SW480 (cell line): Measurements from ENCODE around the gene NR2F1.
A peak's percentile ranks its signal among the peaks of the same experiment; 100 is the strongest.
"Not testable (repeated sequence)": the region's sequence is repeated elsewhere in the genome, so short reads cannot be mapped to it uniquely, and the experiment has no call there.

Experiments
- DNase-seq: peaks from one replicate; pipeline ENCODE4 v3.0.0-alpha.2; 2016; ENCODE audit warnings: low spot score

Gene NR2F1

DNA sequence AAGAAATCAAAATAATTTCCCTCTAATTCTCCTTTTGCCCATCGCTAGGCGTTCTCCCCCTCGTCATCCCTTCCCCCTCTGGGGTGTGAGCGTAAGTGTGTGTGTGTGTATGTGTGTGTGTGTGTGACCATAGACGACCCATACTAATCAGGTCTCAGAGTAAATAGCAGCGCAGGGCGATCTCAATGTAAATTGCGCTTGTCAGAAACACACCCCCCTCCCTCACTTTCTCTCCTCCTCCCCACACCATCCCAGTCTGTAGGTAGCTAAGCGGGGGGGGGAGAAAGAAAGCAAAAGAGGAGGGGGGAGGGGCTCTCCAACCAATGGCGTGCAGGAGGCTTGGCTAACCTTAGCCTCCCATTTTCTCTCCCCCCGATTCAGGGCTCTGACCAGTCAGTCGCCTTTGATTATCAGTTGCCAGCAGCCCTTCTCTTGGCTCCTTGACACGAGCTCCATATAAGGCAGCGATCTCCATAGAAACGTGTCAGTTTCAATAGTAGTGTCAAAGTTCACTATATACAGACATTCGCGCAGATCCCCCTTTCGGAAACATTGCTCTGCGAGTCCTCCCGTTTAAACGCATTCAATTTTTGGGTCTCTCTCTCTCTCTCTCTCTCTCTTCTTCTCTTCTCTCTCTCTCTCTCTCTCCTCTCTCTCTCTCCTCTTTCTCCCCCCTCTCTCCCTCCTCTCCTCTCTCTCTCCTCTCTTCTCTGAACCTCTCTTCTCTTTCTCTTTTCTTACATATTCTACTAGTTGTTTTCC lies at the start of gene NR2F1:
Gene NR2F1 (plus strand): TSS at position 546 of the 762 bp plus-strand sequence. CDS start 1,802 bp downstream, outside the sequence.
- DNase-seq = peak; percentile 87

DNA sequence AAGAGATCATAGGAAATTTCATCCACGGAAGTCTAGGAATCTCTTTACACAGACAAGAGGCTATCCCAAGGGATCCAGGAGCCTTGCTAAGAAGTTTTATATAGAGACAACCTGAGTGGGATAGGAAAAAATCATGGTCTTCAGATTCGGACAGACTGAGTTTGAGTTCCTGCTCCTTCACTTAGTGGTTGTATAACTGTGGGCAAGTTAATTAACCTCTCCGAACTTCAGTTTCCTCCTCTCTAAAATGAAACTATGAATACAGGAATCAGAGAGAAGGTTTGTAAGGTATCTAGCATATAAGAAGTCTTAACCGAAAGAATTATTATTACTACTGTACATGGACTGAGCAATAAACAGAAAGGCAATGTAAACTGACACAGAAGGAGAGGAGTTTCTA lies 37.1 kb upstream of the NR2F1 start:
- no peak for DNase-seq

DNA sequence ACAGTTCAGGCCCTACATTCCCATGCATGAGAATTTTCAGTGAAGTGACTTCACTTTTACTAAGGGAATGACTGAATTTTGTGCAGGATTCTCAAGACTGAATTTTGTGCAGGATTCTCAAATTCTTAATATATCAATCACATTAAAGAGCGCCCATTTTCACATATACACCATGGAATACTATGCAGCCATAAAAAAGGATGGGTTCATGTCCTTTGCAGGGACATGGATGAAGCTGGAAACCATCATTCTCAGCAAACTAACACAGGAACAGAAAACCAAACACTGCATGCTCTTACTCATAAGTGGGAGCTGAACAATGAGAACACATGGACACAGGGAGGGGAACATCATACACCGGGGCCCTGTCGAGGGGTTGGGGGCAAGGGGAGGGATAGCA lies 33.4 kb upstream of the NR2F1 start:
- not testable (repeated sequence) for DNase-seq

GRCh38 chr5:93557021-93557604 lies 25.9 kb upstream of the NR2F1 start:
- no peak for DNase-seq

GRCh38 chr5:93566091-93566490 lies 16.9 kb upstream of the NR2F1 start:
- no peak for DNase-seq

DNA sequence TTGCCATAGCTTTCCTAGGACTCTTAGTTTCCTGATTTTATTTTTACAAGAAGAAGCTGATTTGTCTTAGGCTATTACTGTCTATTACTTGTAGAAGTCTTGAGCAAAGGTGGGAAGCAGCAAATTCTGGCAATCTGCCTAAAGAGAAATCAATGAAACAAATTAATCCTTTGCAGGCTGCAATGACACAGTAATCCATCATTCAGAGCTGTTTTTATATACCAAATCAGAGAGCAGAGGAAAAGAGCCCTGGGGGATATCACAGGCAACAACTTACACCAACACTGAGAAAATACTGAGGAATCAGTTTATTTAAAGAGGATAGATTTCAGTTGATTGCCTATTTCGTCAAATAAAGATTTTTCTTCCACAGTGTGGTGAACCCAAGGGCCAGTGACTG lies 15.6 kb upstream of the NR2F1 start:
- DNase-seq = no peak

DNA sequence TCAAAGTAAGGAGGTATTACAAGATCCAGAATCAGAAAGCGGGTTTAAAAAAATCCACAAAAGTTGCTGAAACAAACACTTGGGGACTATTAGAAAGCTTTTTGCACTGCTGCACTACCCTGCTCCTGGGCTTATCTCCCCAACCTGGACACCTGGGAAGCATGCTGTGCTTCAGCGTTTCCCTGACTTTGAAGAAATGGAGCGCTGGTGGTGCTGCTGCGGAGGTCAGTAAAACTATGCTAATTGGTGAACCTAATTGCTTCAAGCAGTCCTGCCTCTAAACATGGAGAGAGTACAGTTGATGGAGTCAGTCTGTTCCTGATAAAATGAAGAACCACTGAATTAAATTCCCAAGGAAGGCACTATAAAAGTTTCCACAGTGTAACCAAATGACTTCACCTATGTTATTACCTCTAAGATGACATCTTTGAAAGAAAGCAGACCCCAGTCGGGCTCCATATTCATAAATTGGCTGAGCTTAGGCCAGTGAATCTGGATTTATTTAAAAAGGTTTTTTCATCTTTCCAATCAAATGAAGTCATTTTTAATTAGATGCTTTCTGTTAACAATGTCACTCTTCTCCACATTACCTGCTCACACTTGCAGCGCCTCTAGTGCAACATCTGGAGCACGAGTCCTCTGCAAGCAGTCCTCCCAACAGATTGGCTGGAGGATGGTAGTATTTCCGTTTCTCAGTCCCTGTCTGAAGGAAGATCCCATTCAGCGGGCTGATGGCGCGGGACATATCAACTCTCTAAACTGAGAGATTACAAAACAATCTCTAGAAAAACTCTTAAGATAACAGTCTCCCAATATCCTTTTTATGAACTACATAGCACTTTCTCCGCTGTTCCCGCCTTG lies 13.5 kb upstream of the NR2F1 start:
- DNase-seq = no peak

- DNase-seq = no peak
These were observed 12.5 kb upstream of the NR2F1 start for GRCh38 chr5:93570294-93571113.

DNA sequence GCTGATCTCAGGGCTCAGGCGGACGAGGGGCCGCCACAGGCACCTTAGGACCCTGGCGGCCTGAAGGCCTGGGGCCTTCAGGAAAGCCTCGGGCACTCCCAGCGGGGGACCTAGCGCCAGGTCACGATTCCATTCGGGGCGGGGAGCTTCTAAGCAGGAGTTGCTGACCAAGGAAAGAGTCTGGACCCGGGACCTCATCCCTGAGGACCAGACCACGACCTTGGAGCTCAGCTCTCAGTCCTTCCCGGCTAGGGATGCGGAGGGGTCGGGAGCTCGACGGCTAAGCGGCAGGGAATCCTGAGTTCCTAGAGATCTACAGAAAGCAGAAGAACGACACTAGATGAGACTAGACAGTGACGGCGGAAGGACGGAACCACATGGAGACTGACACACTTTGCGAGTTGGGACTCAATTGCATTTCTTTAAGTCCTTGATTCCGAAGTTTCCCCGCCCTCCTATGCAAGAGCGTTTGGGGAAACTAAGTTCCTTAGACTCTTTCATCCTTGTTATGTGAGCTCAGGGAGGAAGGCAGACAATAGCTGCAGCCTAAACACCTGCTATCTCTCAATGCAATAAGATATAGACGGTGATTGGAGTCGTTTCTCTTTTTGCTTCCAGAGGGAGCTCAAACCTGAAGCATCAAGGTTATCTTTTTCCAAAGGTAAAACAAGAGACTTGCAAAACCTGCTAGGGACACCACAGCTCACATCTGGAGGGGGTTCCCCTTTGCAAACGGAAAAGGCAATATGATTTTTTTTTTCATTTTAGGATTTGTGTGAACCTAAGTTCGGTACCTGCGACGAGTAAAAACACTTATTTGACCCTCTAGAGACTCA lies 11.7 kb upstream of the NR2F1 start:
- DNase-seq = no peak

DNA sequence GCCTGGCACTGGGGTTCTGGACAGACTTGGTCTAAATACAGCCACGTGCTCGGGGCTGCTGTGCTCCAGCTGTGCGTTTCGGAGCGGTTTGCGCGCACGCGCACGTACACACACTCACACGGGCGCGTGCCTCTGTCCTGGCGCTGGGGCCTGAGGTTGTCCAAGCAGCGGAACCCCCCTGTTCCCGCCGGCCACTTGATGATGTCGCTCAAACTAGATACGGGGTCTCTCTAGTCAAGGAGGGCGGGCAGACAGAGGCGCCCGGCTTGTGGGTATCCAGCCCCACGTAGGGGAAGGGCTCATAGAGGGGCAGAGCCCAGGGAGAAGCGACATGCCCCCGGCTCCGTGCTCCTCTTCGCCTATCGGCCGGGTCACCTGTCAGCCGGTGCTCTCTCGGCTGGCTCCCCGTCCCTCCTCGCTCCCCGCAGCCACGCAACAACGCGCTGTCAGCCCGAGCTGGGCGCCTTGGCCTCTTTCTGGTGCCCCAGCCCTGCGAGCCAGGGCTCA lies 10.9 kb upstream of the NR2F1 start:
- no peak for DNase-seq

- no peak for DNase-seq
These were observed 10.2 kb upstream of the NR2F1 start for GRCh38 chr5:93572608-93573353.

DNA sequence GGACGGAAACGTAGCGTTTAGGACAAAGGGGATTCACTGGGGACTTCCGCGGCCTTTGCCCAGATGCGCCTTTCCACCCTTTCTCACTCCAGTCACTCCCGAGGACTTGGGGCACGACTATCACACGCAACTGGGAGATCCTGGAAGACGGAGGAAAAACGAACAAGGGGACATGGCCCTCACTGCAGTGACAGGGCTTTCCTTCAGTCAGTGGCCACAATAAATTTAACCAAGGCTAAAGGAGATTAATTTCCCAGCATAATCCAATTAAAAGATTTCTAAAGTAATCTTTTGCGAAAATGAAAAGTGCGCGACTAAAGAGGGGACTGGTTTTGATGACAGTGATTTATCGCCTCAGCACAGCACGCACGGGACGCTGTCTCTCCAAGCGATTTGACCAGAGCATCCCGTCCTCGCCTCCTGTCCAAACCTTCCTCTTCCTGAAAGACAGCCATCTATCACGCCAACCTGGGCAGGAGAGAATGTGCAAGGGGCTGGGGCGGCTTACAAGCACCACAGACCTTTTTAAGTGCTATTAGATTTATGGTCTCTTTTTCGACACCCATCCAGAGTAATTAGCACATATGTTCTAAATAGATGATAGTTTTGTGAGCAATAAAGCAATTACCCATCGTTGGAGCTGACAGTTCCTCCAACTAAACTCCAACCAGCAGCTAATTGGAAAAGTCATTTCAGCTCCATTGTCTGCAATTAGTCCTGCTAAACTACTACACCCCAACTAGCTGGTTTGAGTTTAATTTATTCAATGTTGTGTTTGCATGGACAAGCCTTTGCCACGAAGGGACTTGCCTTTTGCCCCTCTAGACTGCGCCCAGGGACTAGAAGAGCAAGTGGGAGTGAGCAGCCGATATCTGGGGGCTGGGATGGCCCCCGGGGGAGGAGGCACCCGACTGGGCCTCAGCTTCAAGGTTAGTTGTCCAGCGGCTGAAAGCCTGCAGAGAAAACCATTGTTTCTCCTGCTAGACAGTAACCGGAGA lies 9.4 kb upstream of the NR2F1 start:
- DNase-seq = no peak

DNA sequence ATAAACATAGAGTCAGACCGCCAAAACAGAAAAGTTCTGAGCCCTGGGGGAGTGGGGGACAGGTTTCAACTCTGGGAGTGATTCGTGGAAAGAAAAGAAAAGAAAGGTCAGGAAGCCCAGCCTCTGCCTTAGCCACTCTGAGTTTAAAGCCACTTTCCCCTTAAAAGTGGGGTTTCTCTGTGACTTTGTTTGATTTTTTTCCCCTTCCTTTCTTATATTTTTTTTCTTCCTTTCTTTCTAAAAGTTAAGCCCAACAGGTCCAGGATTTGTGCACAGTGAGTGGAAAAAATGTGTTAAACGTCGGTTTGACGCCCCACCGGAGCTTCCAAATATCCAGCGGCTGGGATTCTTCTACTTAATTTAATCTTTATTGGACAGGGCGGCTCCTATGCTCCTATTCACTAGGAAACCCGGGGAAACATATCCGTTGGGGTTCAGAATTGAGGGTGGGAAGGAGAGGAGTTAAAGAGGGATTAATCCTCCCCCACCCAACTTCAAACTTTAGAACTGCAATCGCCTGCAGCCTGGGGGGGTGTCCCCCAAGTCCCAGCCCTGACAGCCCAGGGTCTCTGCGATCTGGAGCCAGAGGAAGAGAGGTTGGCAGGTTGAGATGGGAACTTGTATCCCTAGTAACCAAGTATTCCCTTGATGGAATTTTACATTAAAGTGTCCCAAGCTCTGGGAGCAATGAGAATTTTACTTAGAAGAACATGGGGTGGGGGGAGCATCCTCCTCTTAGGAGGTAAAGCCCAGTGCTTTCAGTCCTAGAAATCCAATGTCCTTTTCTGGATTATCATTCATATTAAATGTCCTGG lies 8.3 kb upstream of the NR2F1 start:
- DNase-seq = no peak

DNA sequence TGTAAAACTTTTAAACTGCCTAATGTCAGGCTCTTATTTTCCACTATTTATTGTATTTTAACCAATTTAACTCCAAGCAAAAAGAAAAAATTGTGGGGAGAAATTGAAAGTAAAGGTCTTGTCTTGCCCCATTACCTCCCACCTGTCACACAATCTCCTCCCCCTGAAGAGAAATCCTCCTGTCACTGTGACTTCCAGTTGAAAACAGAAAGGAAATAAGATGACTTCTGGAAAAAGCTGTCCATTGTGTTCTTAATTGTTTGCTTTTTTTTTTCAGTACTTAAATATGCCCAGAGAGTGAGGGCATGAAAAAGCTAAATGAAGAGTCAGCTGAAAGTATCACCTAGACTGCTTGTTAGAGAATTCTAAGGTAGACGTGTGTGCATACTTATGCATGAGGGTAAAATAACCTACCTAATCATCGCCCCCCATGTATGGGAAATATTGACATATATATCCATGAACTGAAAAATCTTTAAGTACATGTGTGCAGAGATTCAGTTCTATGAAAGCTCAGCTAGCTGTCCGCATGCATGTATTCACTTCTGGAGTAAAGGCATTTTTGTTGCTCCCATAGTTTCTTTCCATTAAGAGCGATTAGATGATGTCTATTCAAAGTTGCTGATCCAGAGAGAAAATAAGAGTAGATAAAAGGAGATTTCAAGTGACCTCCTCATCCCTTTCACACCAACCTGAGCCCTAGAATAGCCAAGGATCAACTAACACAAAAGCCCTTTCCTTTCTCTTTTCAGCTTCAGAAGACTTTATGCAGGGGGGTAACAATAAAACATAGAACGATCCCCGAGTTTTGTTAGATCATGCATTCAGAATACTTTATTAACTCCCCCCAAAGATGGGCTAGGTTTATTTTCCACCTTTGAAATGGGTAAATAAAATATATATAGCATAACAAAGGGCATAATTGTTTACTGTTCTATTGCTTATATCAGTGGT lies 7.3 kb upstream of the NR2F1 start:
- no peak for DNase-seq

GRCh38 chr5:93576994-93577853 lies 5.8 kb upstream of the NR2F1 start:
- DNase-seq = no peak
